ENCODE measurements around the gene POLR1H.

Gene POLR1H

GRCh38 chr6:30066082-30066481 lies 5.0 kb downstream of the POLR1H start:
- peak overlapping the region; percentile 0 for H3K9ac ChIP-seq (ENCODE audit: low read length)
- H3K4me3 ChIP-seq (ENCODE audit: low read length): peak overlapping the region; percentile 95
- H3K36me3 ChIP-seq (ENCODE audit: control insufficient read depth, insufficient read depth, low read length): peaks cover 10% of the 10 kb centered on the region
- peak overlapping the region; percentile 83 for H3K27ac ChIP-seq (ENCODE audit: low read depth, low read length)
- H3K4me1 ChIP-seq (ENCODE audit: control insufficient read depth, insufficient read depth, low read length): peaks cover 16% of the 10 kb centered on the region
- H3K27me3 ChIP-seq (ENCODE audit: control insufficient read depth, insufficient read depth, low read length): no peaks in the 10 kb centered on the region

GRCh38 chr6:30066577-30067459 lies 5.8 kb downstream of the POLR1H start, which contains the start of gene PPP1R11:
Gene PPP1R11 (plus strand): TSS chr6:30067198. CDS start chr6:30067411, 213 bp downstream.
- peak within 1 kb of the TSS; percentile 95 for H3K4me3 ChIP-seq (ENCODE audit: low read length)
- peak within 1 kb of the TSS; percentile 75 for H3K9ac ChIP-seq (ENCODE audit: low read length)
- H3K4me1 ChIP-seq (ENCODE audit: control insufficient read depth, insufficient read depth, low read length): peaks cover 16% of the 10 kb centered on the region
- H3K36me3 ChIP-seq (ENCODE audit: control insufficient read depth, insufficient read depth, low read length): peaks cover 10% of the 10 kb centered on the region
- H3K27me3 ChIP-seq (ENCODE audit: control insufficient read depth, insufficient read depth, low read length): no peaks in the 10 kb centered on the region
- H3K27ac ChIP-seq (ENCODE audit: low read depth, low read length): peak within 1 kb of the TSS; percentile 83

GRCh38 chr6:30067460-30068139 lies 6.5 kb downstream of the POLR1H start:
- Histone ChIP-seq H3K36me3 (ENCODE audit: control insufficient read depth, insufficient read depth, low read length) (peaks cover 10% of the 10 kb centered on the region), H3K27ac (ENCODE audit: low read depth, low read length) (peak overlapping the region; percentile 83), H3K9ac (ENCODE audit: low read length) (peak overlapping the region; percentile 75), H3K4me1 (ENCODE audit: control insufficient read depth, insufficient read depth, low read length) (peaks cover 11% of the 10 kb centered on the region), H3K27me3 (ENCODE audit: control insufficient read depth, insufficient read depth, low read length) (peaks cover 7% of the 10 kb centered on the region), H3K4me3 (ENCODE audit: low read length) (peak overlapping the region; percentile 95)

DNA sequence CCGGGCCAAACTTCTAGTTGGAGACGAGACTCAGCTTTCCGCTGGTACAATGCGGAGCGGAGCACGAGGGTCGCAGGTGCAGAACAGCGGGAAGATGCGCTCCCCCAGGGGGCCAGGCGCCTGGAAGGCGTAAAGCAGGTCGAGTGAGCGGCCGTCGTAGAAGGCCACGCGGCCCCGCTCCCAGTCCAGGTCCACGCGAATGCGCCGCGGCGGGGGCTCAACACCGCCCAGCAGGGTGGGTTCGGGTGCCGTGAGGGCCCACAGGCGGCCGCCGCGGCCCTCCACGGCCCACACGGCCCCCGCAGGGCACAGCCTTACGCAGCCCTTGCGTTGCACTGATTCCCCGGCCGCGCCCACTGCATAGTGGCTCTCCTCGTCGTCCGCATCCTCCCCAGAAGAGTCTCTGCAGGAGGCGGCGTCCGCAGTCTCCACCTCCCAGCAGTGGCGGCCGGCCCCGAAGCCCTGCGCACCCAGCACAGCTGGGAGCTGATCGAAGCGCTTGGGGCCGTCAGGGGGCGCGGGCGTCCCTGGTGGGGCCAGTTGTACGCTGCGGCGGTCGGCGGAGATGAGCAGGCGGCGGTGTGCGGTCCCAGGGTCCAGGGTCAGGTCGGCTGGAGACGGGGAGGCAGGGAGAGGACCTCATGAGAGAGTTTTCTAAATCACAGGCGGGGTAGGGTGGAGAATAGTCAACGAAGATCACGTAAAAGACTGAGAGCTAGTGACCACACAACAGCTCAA lies 10.2 kb downstream of the POLR1H start:
- H3K36me3 ChIP-seq (ENCODE audit: control insufficient read depth, insufficient read depth, low read length): peaks cover 10% of the 10 kb centered on the region
- H3K27ac ChIP-seq (ENCODE audit: low read depth, low read length): no peak overlapping the region
- no peak overlapping the region for H3K9ac ChIP-seq (ENCODE audit: low read length)
- H3K4me1 ChIP-seq (ENCODE audit: control insufficient read depth, insufficient read depth, low read length): peaks cover 9% of the 10 kb centered on the region
- H3K27me3 ChIP-seq (ENCODE audit: control insufficient read depth, insufficient read depth, low read length): peaks cover 23% of the 10 kb centered on the region
- H3K4me3 ChIP-seq (ENCODE audit: low read length): no peak overlapping the region

DNA sequence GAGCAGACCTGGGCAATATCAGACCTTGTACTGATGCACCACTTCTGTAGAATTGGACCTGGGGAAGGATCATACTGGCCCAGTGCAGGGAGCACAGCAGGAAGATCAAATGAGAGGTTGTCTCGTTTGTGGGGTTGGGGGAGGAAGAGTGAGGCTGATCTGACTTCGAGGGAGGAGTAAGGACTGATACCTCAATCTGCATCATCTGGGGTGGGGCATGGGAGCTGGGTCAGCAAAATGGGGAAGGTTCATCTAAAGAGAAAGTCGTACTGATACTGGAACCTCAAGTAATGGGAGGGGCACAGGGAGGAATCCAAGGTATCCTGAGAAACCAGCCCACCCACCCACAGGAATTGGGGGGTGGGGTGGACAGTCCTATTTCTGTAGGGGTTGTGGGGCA lies 10.8 kb downstream of the POLR1H start:
- Histone ChIP-seq H3K4me1 (ENCODE audit: control insufficient read depth, insufficient read depth, low read length) (peaks cover 9% of the 10 kb centered on the region), H3K4me3 (ENCODE audit: low read length) (no peak overlapping the region), H3K27ac (ENCODE audit: low read depth, low read length) (no peak overlapping the region), H3K9ac (ENCODE audit: low read length) (no peak overlapping the region), H3K27me3 (ENCODE audit: control insufficient read depth, insufficient read depth, low read length) (peaks cover 23% of the 10 kb centered on the region), H3K36me3 (ENCODE audit: control insufficient read depth, insufficient read depth, low read length) (peaks cover 10% of the 10 kb centered on the region)

GRCh38 chr6:30073489-30074235 lies 12.6 kb downstream of the POLR1H start:
- Histone ChIP-seq H3K4me3 (ENCODE audit: low read length) (no peak overlapping the region), H3K36me3 (ENCODE audit: control insufficient read depth, insufficient read depth, low read length) (peaks cover 10% of the 10 kb centered on the region), H3K4me1 (ENCODE audit: control insufficient read depth, insufficient read depth, low read length) (peaks cover 2% of the 10 kb centered on the region), H3K9ac (ENCODE audit: low read length) (no peak overlapping the region), H3K27ac (ENCODE audit: low read depth, low read length) (no peak overlapping the region), H3K27me3 (ENCODE audit: control insufficient read depth, insufficient read depth, low read length) (peaks cover 23% of the 10 kb centered on the region)

DNA sequence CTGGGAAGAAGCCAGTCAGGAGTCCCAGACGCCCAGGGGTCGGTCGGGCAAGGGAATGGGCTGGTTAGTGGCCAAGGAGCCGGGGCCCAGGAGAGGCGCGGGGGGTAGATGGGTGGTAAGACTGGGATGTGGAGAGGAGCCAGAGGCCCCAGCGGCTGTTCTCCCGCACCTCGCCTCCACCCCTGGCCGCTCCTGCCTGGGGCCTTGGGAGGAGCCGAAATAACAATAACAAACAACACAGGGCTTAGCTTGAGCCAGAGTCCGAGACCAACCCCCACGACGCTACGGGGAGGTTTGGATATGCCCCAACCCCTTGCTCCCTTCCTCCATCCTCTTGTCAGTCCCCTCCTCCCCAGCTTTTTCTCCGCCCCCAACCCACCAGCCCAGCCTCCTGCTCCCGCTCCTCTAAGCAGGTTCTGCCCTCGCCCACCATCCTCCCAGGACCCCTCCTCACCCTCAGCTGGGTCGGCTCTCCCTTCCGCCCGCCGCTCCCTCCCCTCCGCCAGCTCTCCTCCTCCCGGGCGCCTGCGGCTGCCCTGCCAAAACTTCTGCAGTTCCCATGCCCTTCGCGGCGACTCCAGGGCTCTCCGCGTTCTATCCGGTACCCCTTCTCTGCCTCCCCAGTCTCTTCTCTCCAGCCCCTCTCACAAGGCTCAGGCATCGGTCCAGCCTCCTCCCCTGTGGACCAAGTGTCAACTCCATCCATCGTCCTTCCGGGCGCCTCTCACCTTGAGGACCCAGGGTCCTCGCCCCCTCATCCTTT lies 13.4 kb downstream of the POLR1H start:
- Histone ChIP-seq H3K36me3 (ENCODE audit: control insufficient read depth, insufficient read depth, low read length) (peaks cover 6% of the 10 kb centered on the region), H3K4me3 (ENCODE audit: low read length) (peak overlapping the region; percentile 46), H3K9ac (ENCODE audit: low read length) (no peak overlapping the region), H3K4me1 (ENCODE audit: control insufficient read depth, insufficient read depth, low read length) (peaks cover 2% of the 10 kb centered on the region), H3K27ac (ENCODE audit: low read depth, low read length) (no peak overlapping the region), H3K27me3 (ENCODE audit: control insufficient read depth, insufficient read depth, low read length) (peaks cover 23% of the 10 kb centered on the region)

- H3K27me3 ChIP-seq (ENCODE audit: control insufficient read depth, insufficient read depth, low read length): peaks cover 23% of the 10 kb centered on the region
- H3K9ac ChIP-seq (ENCODE audit: low read length): no peak within 1 kb of the TSS
- H3K4me1 ChIP-seq (ENCODE audit: control insufficient read depth, insufficient read depth, low read length): peaks cover 2% of the 10 kb centered on the region
- H3K27ac ChIP-seq (ENCODE audit: low read depth, low read length): no peak within 1 kb of the TSS
- H3K36me3 ChIP-seq (ENCODE audit: control insufficient read depth, insufficient read depth, low read length): no peaks in the 10 kb centered on the region
- peak within 1 kb of the TSS; percentile 46 for H3K4me3 ChIP-seq (ENCODE audit: low read length)
These were observed 14.2 kb downstream of the POLR1H start, which contains the start of gene RNF39 for GRCh38 chr6:30075094-30075789. Gene RNF39 (minus strand): TSS chr6:30075769. CDS start chr6:30075585, 184 bp downstream.

GRCh38 chr6:30075790-30076732 lies 15.0 kb downstream of the POLR1H start:
- Histone ChIP-seq H3K4me3 (ENCODE audit: low read length) (no peak overlapping the region), H3K27me3 (ENCODE audit: control insufficient read depth, insufficient read depth, low read length) (peaks cover 23% of the 10 kb centered on the region), H3K4me1 (ENCODE audit: control insufficient read depth, insufficient read depth, low read length) (peaks cover 2% of the 10 kb centered on the region), H3K27ac (ENCODE audit: low read depth, low read length) (no peak overlapping the region), H3K36me3 (ENCODE audit: control insufficient read depth, insufficient read depth, low read length) (no peaks in the 10 kb centered on the region), H3K9ac (ENCODE audit: low read length) (no peak overlapping the region)

DNA sequence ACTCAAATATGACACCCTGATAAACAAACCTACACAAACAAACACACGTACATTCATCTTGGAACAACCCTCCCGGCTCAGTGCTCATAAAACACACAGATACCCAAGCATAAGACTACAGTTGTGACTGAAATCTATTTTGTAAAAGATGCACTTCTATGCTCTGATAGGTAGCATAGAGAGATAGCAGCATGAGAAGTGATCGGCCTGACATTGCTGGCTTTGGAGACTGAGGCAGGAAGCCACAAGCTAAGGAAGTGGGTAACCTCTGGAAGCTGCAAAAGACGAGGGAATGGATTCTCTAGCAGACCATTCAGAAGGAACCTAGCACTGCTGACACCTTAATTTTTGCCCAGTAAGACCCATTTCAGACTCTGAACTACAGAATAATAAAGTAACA lies 16.2 kb downstream of the POLR1H start:
- peaks cover 20% of the 10 kb centered on the region for H3K27me3 ChIP-seq (ENCODE audit: control insufficient read depth, insufficient read depth, low read length)

More for the DNA sequence above, 16.2 kb downstream of the POLR1H start:
- no peaks in the 10 kb centered on the region for H3K36me3 ChIP-seq (ENCODE audit: control insufficient read depth, insufficient read depth, low read length)
- H3K9ac ChIP-seq (ENCODE audit: low read length): no peak overlapping the region
- peaks cover 2% of the 10 kb centered on the region for H3K4me1 ChIP-seq (ENCODE audit: control insufficient read depth, insufficient read depth, low read length)
- H3K27ac ChIP-seq (ENCODE audit: low read depth, low read length): no peak overlapping the region
- no peak overlapping the region for H3K4me3 ChIP-seq (ENCODE audit: low read length)
